ENCODE data around the gene EHD4.

The EHD4 gene

GRCh38 chr15:41974041-41974440 lies 1.7 kb upstream of the EHD4 start:
- Histone ChIP-seq H3K9ac (ENCODE audit: low read length) (no peak overlapping the region), H3K9me3 (ENCODE audit: low read length) (no peaks in the 10 kb centered on the region), H3K36me3 (ENCODE audit: insufficient read depth, low read length) (no peaks in the 10 kb centered on the region), H3K4me3 (ENCODE audit: low read depth in 1 of 2, low read length in 2 of 2) (no peak overlapping the region), H3K27ac (ENCODE audit: low read depth, low read length) (no peak overlapping the region), H3K4me1 (ENCODE audit: insufficient read depth, low read length) (peaks cover 17% of the 10 kb centered on the region), H3K27me3 (ENCODE audit: control insufficient read depth in 1 of 2, insufficient read depth in 2 of 2, low read length in 2 of 2) (no peaks in the 10 kb centered on the region)

- peak overlapping the region; percentile 74 for H3K27ac ChIP-seq (ENCODE audit: low read depth, low read length)
- peak overlapping the region; percentile 79 to 81 for H3K4me3 ChIP-seq (ENCODE audit: low read depth in 1 of 2, low read length in 2 of 2)
- H3K36me3 ChIP-seq (ENCODE audit: insufficient read depth, low read length): no peaks in the 10 kb centered on the region
- peaks cover 17% of the 10 kb centered on the region for H3K4me1 ChIP-seq (ENCODE audit: insufficient read depth, low read length)
- H3K9ac ChIP-seq (ENCODE audit: low read length): peak overlapping the region; percentile 20
- H3K9me3 ChIP-seq (ENCODE audit: low read length): no peaks in the 10 kb centered on the region
- no peaks in the 10 kb centered on the region for H3K27me3 ChIP-seq (ENCODE audit: control insufficient read depth in 1 of 2, insufficient read depth in 2 of 2, low read length in 2 of 2)
Measured at GRCh38 chr15:41971895-41972252, 483 bp downstream of the EHD4 start.

- no peaks in the 10 kb centered on the region for H3K36me3 ChIP-seq (ENCODE audit: insufficient read depth, low read length)
- no peaks in the 10 kb centered on the region for H3K27me3 ChIP-seq (ENCODE audit: control insufficient read depth in 1 of 2, insufficient read depth in 2 of 2, low read length in 2 of 2)
- peak overlapping the region; percentile 79 to 81 for H3K4me3 ChIP-seq (ENCODE audit: low read depth in 1 of 2, low read length in 2 of 2)
- peak overlapping the region; percentile 41 for H3K27ac ChIP-seq (ENCODE audit: low read depth, low read length)
- peak overlapping the region; percentile 20 for H3K9ac ChIP-seq (ENCODE audit: low read length)
- no peaks in the 10 kb centered on the region for H3K9me3 ChIP-seq (ENCODE audit: low read length)
- H3K4me1 ChIP-seq (ENCODE audit: insufficient read depth, low read length): peaks cover 17% of the 10 kb centered on the region
Measured at GRCh38 chr15:41971089-41971894, 1.1 kb downstream of the EHD4 start.

GRCh38 chr15:41970456-41970855 lies 1.9 kb downstream of the EHD4 start:
- H3K9me3 ChIP-seq (ENCODE audit: low read length): no peaks in the 10 kb centered on the region
- no peaks in the 10 kb centered on the region for H3K27me3 ChIP-seq (ENCODE audit: control insufficient read depth in 1 of 2, insufficient read depth in 2 of 2, low read length in 2 of 2)
- no peak overlapping the region for H3K27ac ChIP-seq (ENCODE audit: low read depth, low read length)
- peaks cover 17% of the 10 kb centered on the region for H3K4me1 ChIP-seq (ENCODE audit: insufficient read depth, low read length)
- no peak overlapping the region for H3K9ac ChIP-seq (ENCODE audit: low read length)
- no peak overlapping the region for H3K4me3 ChIP-seq (ENCODE audit: low read depth in 1 of 2, low read length in 2 of 2)
- H3K36me3 ChIP-seq (ENCODE audit: insufficient read depth, low read length): no peaks in the 10 kb centered on the region

GRCh38 chr15:41969851-41970431 lies 2.4 kb downstream of the EHD4 start:
- Histone ChIP-seq H3K27me3 (ENCODE audit: control insufficient read depth in 1 of 2, insufficient read depth in 2 of 2, low read length in 2 of 2) (no peaks in the 10 kb centered on the region), H3K9me3 (ENCODE audit: low read length) (no peaks in the 10 kb centered on the region), H3K9ac (ENCODE audit: low read length) (no peak overlapping the region), H3K27ac (ENCODE audit: low read depth, low read length) (no peak overlapping the region), H3K4me3 (ENCODE audit: low read depth in 1 of 2, low read length in 2 of 2) (no peak overlapping the region), H3K36me3 (ENCODE audit: insufficient read depth, low read length) (no peaks in the 10 kb centered on the region), H3K4me1 (ENCODE audit: insufficient read depth, low read length) (peaks cover 17% of the 10 kb centered on the region)

GRCh38 chr15:41968701-41969100 lies 3.7 kb downstream of the EHD4 start:
- Histone ChIP-seq H3K9ac (ENCODE audit: low read length) (no peak overlapping the region), H3K27ac (ENCODE audit: low read depth, low read length) (no peak overlapping the region), H3K9me3 (ENCODE audit: low read length) (no peaks in the 10 kb centered on the region), H3K4me1 (ENCODE audit: insufficient read depth, low read length) (peaks cover 17% of the 10 kb centered on the region), H3K4me3 (ENCODE audit: low read depth in 1 of 2, low read length in 2 of 2) (no peak overlapping the region), H3K36me3 (ENCODE audit: insufficient read depth, low read length) (no peaks in the 10 kb centered on the region), H3K27me3 (ENCODE audit: control insufficient read depth in 1 of 2, insufficient read depth in 2 of 2, low read length in 2 of 2) (no peaks in the 10 kb centered on the region)

GRCh38 chr15:41967506-41968206 lies 4.7 kb downstream of the EHD4 start:
- H3K4me1 ChIP-seq (ENCODE audit: insufficient read depth, low read length): peaks cover 12% of the 10 kb centered on the region
- H3K27me3 ChIP-seq (ENCODE audit: control insufficient read depth in 1 of 2, insufficient read depth in 2 of 2, low read length in 2 of 2): no peaks in the 10 kb centered on the region
- no peak overlapping the region for H3K4me3 ChIP-seq (ENCODE audit: low read depth in 1 of 2, low read length in 2 of 2)
- H3K9me3 ChIP-seq (ENCODE audit: low read length): no peaks in the 10 kb centered on the region
- no peaks in the 10 kb centered on the region for H3K36me3 ChIP-seq (ENCODE audit: insufficient read depth, low read length)
- no peak overlapping the region for H3K27ac ChIP-seq (ENCODE audit: low read depth, low read length)
- no peak overlapping the region for H3K9ac ChIP-seq (ENCODE audit: low read length)

- H3K9me3 ChIP-seq (ENCODE audit: low read length): no peaks in the 10 kb centered on the region
- no peak overlapping the region for H3K4me3 ChIP-seq (ENCODE audit: low read depth in 1 of 2, low read length in 2 of 2)
- H3K36me3 ChIP-seq (ENCODE audit: insufficient read depth, low read length): no peaks in the 10 kb centered on the region
- no peaks in the 10 kb centered on the region for H3K27me3 ChIP-seq (ENCODE audit: control insufficient read depth in 1 of 2, insufficient read depth in 2 of 2, low read length in 2 of 2)
- H3K4me1 ChIP-seq (ENCODE audit: insufficient read depth, low read length): peaks cover 11% of the 10 kb centered on the region
- no peak overlapping the region for H3K27ac ChIP-seq (ENCODE audit: low read depth, low read length)
- no peak overlapping the region for H3K9ac ChIP-seq (ENCODE audit: low read length)
Measured at GRCh38 chr15:41966920-41967465, 5.4 kb downstream of the EHD4 start.

GRCh38 chr15:41966414-41966812 lies 5.9 kb downstream of the EHD4 start:
- Histone ChIP-seq H3K4me3 (ENCODE audit: low read depth in 1 of 2, low read length in 2 of 2) (no peak overlapping the region), H3K27me3 (ENCODE audit: control insufficient read depth in 1 of 2, insufficient read depth in 2 of 2, low read length in 2 of 2) (no peaks in the 10 kb centered on the region), H3K4me1 (ENCODE audit: insufficient read depth, low read length) (peaks cover 8% of the 10 kb centered on the region), H3K9ac (ENCODE audit: low read length) (no peak overlapping the region), H3K36me3 (ENCODE audit: insufficient read depth, low read length) (no peaks in the 10 kb centered on the region), H3K9me3 (ENCODE audit: low read length) (no peaks in the 10 kb centered on the region), H3K27ac (ENCODE audit: low read depth, low read length) (no peak overlapping the region)

GRCh38 chr15:41965441-41966413 lies 6.6 kb downstream of the EHD4 start:
- Histone ChIP-seq H3K27me3 (ENCODE audit: control insufficient read depth in 1 of 2, insufficient read depth in 2 of 2, low read length in 2 of 2) (no peaks in the 10 kb centered on the region), H3K9me3 (ENCODE audit: low read length) (no peaks in the 10 kb centered on the region), H3K27ac (ENCODE audit: low read depth, low read length) (no peak overlapping the region), H3K4me1 (ENCODE audit: insufficient read depth, low read length) (peaks cover under 1% of the 10 kb centered on the region), H3K4me3 (ENCODE audit: low read depth in 1 of 2, low read length in 2 of 2) (no peak overlapping the region), H3K36me3 (ENCODE audit: insufficient read depth, low read length) (no peaks in the 10 kb centered on the region), H3K9ac (ENCODE audit: low read length) (no peak overlapping the region)
